SK-N-SH treated with all-trans-retinoic acid at 6 μM for 48 hours (cell line): ENCODE results near the gene SUSD5.

Experiments
- ARNTL ChIP-seq: fragments of 450-650 bp; formaldehyde crosslinking; IDR thresholded peaks from 2 replicates; pipeline ENCODE4 v1.5.0; 2020; ENCODE audit warnings: low read depth, mild to moderate bottlenecking, moderate library complexity, borderline replicate concordance
- ESRRG ChIP-seq: fragments of 250-450 bp; sonication (Bioruptor Pico); IDR thresholded peaks from 2 replicates; pipeline ENCODE4 v1.6.1; 2021; ENCODE audit warnings: mild to moderate bottlenecking
- OSR1 ChIP-seq: fragments of 250-450 bp; sonication (Bioruptor Pico); IDR thresholded peaks from 2 replicates; pipeline ENCODE4 v1.8.0; 2022; ENCODE audit warnings: moderate library complexity, mild to moderate bottlenecking, inconsistent platforms
- RARB ChIP-seq: fragments of 250-450 bp; sonication (Bioruptor Pico); IDR thresholded peaks from 2 replicates; pipeline ENCODE4 v1.8.0; 2021; ENCODE audit warnings: mild to moderate bottlenecking, moderate library complexity
- TCF4 ChIP-seq: fragments of 250-450 bp; sonication (Bioruptor Pico); IDR thresholded peaks from 2 replicates; pipeline ENCODE4 v1.8.0; 2021; ENCODE audit warnings: mild to moderate bottlenecking, moderate library complexity, borderline replicate concordance
- ZFP30 ChIP-seq: fragments of 450-650 bp; formaldehyde crosslinking; IDR thresholded peaks from 2 replicates; pipeline ENCODE4 v1.5.0; 2022; ENCODE audit warnings: mild to moderate bottlenecking, moderate library complexity

DNA sequence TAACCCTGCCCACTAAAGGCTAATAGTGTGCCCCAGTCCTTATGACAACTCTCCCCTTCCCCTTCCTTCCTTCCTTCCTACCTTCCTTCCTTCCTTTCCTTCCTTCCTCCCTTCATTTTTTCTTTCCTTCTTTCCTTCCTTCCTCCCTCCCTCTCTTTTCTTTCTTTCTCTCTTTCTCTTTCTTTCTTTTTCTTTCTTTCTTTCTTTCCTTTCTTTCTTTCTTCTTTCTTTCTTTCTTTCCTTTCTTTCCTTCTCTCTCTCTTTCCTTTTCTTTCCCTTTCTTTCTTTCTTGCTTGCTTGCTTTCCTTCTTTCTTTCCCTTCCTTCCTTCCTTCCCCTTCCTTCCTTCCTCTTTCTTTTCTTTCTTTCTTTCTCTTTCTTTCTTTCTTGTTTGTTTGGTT lies 28.2 kb upstream of the SUSD5 start:
- TF ChIP-seq ARNTL (CRISPR knock-in tag) (no peak), OSR1 (CRISPR knock-in tag) (no peak), ESRRG (no peak), ZFP30 (CRISPR knock-in tag) (no peak), RARB (no peak), TCF4 (no peak)
